PC-3 (cell line): ENCODE measurements around the gene ASMTL.

Source experiments
- CTCF ChIP-seq: fragments of 300-600 bp; sonication (generic); conservative IDR thresholded peaks from 2 replicates; pipeline ENCODE4 v1.5.1; 2017; ENCODE audit warnings: antibody characterized with exemption, low read depth, mild to moderate bottlenecking, low read length
- EZH2 ChIP-seq: fragments of 300-600 bp; sonication (generic); IDR thresholded peaks from one replicate; pipeline ENCODE4 v1.6.1; 2017; ENCODE audit warnings: antibody characterized with exemption, mild to moderate bottlenecking, low read length; ENCODE audit not compliant: unreplicated experiment
- EZH2phosphoT487 ChIP-seq: fragments of 300-600 bp; sonication (generic); IDR thresholded peaks from 2 replicates; pipeline ENCODE4 v1.6.1; 2018; ENCODE audit warnings: mild to moderate bottlenecking, antibody characterized with exemption, low read length, borderline replicate concordance

DNA sequence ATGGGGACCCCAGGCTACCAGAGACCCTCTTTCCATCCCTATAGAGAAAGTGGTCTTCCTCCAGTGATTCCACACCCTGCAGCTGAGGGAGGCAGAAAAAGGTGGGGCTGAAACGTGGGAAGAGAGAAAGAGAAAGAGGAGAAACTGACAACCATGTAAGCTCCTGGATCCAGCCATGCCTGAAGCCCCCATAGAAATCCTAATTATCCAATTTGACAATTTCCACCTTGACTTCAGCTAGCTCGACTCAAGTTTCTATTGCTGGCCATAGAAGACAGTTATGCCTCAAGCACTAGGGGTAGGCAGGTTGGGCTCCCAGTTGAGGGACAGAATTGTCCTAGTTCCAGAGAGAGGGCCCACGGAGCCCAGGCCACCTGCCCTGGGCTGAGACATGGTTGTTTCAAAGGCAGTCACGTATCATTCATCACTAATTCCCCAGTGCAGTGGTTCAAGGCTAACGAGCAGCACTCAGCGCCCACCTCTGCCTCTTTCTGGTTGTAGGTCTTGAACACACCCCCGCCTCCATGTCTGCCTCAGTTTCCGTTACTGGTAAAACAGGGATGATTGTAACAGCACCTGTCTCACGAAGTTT, 39.8 kb upstream of the ASMTL start:
- TF ChIP-seq EZH2phosphoT487 (no peak), CTCF (no peak), EZH2 (no peak)
